ENCODE results near the gene ZNF512B.

- TF ChIP-seq CTCF (conservative IDR thresholded peaks at IDR 0.05 in 1 of 2, IDR thresholded peaks at IDR 0.05 in 1 of 2; ENCODE audit: extremely low read depth in 1 of 2, insufficient read depth in 1 of 2, low read depth in 1 of 2, low read length in 2 of 2) (no peak), EZH2 (IDR thresholded peaks at IDR 0.05; ENCODE audit: borderline replicate concordance, low read length) (no peak)
Observed at GRCh38 chr20:63933646-63934045, 36.1 kb downstream of the ZNF512B start.
